ENCODE measurements around the gene SLC2A9. TPM values are rescaled to one million over a fixed set of nuclear protein-coding genes. Genes with fewer than 3 reads are reported as not detected.
A peak's percentile ranks its signal among the peaks of the same experiment; 100 is the strongest.

Gene SLC2A9
- total and polyA plus RNA-seq, 2 of the 4 experiments (the other 2 are of a cell fraction) = 0.72 to 2.1 TPM

DNA sequence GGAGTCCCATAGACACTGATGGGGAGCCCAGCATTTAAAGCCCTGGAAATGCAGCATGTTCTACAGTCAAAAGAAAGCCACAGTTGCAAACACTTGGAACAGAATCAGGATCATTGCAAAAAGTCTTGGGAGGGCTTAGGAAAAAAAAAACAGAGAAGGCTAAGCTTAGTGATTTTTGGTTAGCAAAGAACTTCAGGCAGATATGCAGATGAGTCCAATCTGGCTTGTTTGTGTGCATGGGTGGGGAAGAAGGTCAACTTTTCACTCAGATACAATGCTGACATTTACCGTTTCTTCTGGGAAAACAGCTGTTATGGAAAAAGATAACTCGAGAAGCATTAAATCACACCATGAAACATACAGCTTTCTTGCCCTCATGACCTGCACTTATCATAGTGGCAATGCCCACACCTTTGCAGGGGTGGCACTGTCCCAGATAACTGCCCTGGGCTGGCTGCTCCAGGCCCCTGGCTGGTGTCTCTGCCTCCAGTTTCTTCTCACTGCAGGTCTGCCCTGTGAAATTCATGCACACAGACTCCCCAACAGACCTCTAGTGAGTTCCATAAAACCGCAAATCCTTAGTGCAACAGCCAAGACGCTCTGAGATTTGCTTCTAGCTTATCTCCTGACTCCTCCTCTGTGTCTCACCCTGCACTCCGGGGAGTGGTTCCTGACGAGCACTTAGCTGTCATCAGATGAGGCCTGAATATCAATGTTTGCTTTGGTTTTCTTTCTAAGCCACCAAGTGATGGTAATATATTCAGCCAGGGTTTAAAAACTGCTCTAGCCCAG is 140.7 kb downstream of the SLC2A9 start:
- H2BK120ac ChIP-seq (ENCODE audit: low read depth, low read length) = no peak overlapping the region
- whole genome bisulfite sequencing, 2 experiments (ENCODE audit: extremely low coverage in 2 of 2, insufficient read length in 1 of 2) = 17% methylated on average over 2 of the region's 6 CpGs; no CpG with 5 or more reads in 1 of the 2 experiments
- intact Hi-C loops (cut with micrococcal nuclease) = no loop called here
- H4K20me1 ChIP-seq (ENCODE audit: insufficient read depth, low read length) = no peaks in the 10 kb centered on the region
- H3K23ac ChIP-seq (ENCODE audit: low read depth, low read length) = no peak overlapping the region
- no peak overlapping the region for H2AK9ac ChIP-seq (replicated peaks; ENCODE audit: low read depth, low read length, poor library complexity)
- H4K5ac ChIP-seq (ENCODE audit: low read depth, low read length) = no peak overlapping the region
- H3K4me2 ChIP-seq (ENCODE audit: low read depth, low read length) = no peak overlapping the region
- no peak overlapping the region for H2AFZ ChIP-seq (replicated peaks; ENCODE audit: low read length, poor library complexity)
- dilution Hi-C loops (cut with HindIII; ENCODE audit: low sequenced_read_pairs, unreplicated experiment) = no loop called here
- no peak overlapping the region for H3K27ac ChIP-seq (ENCODE audit: insufficient read depth, low read length)
- in situ Hi-C loops (cut with MboI; ENCODE audit: low sequenced_read_pairs) = no loop called here
- ChIA-PET CTCF (no interaction called here), POLR2A (ENCODE audit: unreplicated experiment) (no interaction called here)
- H4K91ac ChIP-seq (ENCODE audit: insufficient read depth, low read depth, low read length) = no peak overlapping the region
- H3K14ac ChIP-seq (replicated peaks; ENCODE audit: low read depth, low read length) = no peak overlapping the region
- no peak overlapping the region for H3K18ac ChIP-seq (ENCODE audit: low read depth, low read length)
- H2AK5ac ChIP-seq (ENCODE audit: low read depth, low read length) = no peak overlapping the region
- H3K4me1 ChIP-seq (ENCODE audit: control insufficient read depth, insufficient read depth, low read length) = no peaks in the 10 kb centered on the region; the same call in 1 of the 2 replicates
- H2BK15ac ChIP-seq (ENCODE audit: low read depth, low read length) = no peak overlapping the region
- no peak overlapping the region for H2BK5ac ChIP-seq (ENCODE audit: low read depth, low read length, poor library complexity, severe bottlenecking)
- no peak overlapping the region for H3K56ac ChIP-seq (ENCODE audit: extremely low read depth, insufficient read depth, low read length)
- DNase-seq (no peak), ATAC-seq (ENCODE audit: low read depth) (peak; percentile 35; the same call in 1 of the 2 replicates)
- no peaks in the 10 kb centered on the region for H3K9me1 ChIP-seq (ENCODE audit: insufficient read depth, low read length)
- H3K4ac ChIP-seq (ENCODE audit: low read depth, low read length) = no peak overlapping the region
- no peaks in the 10 kb centered on the region for H3K79me1 ChIP-seq (ENCODE audit: low read depth in 1 of 2, low read length in 2 of 2)
- H3K36me3 ChIP-seq (ENCODE audit: control insufficient read depth, insufficient read depth, low read length) = no peaks in the 10 kb centered on the region
- no peak overlapping the region for H4K8ac ChIP-seq (ENCODE audit: low read depth in 2 of 2, low read length in 2 of 2)
- no peak overlapping the region for H3K4me3 ChIP-seq (ENCODE audit: insufficient read depth, low read depth, low read length)
- H3K9ac ChIP-seq (ENCODE audit: low read depth, low read length) = no peak overlapping the region
- H3K9me3 ChIP-seq (ENCODE audit: control insufficient read depth, insufficient read depth, low read length) = no peaks in the 10 kb centered on the region
- no peak for TF ChIP-seq POLR2A (IDR thresholded peaks at IDR 0.05; ENCODE audit: low read depth, low read length)
- no peak for TF ChIP-seq MAFK (IDR thresholded peaks at IDR 0.05; ENCODE audit: low read depth, low read length)
- no peak for TF ChIP-seq MAZ (IDR thresholded peaks at IDR 0.05; ENCODE audit: borderline replicate concordance, low read depth, low read length)
- no peak for TF ChIP-seq MXI1 (IDR thresholded peaks at IDR 0.05; ENCODE audit: borderline replicate concordance, low read depth, low read length)
- TF ChIP-seq RCOR1 (IDR thresholded peaks at IDR 0.05; ENCODE audit: insufficient replicate concordance, low read length) = no peak
- TF ChIP-seq USF2 (IDR thresholded peaks at IDR 0.05; ENCODE audit: low read depth, low read length) = no peak
- no peak for TF ChIP-seq CHD1 (IDR thresholded peaks at IDR 0.05; ENCODE audit: low read depth, low read length)
- no peak for TF ChIP-seq RFX5 (IDR thresholded peaks at IDR 0.05; ENCODE audit: low read depth, low read length)
- TF ChIP-seq RAD21 (IDR thresholded peaks at IDR 0.05; ENCODE audit: low read length) = no peak
- no peak for TF ChIP-seq CTCF (conservative IDR thresholded peaks at IDR 0.05; ENCODE audit: low read depth, low read length)
- no peak for TF ChIP-seq SMC3 (IDR thresholded peaks at IDR 0.05; ENCODE audit: low read depth, low read length)
- TF ChIP-seq BHLHE40 (IDR thresholded peaks at IDR 0.05; ENCODE audit: low read depth, low read length) = no peak
- no peak for TF ChIP-seq CEBPB (IDR thresholded peaks at IDR 0.05; ENCODE audit: low read depth, low read length)
- no peak for TF ChIP-seq FOS (IDR thresholded peaks at IDR 0.05; ENCODE audit: low read depth, low read length)
- TF ChIP-seq, protein P1, sequence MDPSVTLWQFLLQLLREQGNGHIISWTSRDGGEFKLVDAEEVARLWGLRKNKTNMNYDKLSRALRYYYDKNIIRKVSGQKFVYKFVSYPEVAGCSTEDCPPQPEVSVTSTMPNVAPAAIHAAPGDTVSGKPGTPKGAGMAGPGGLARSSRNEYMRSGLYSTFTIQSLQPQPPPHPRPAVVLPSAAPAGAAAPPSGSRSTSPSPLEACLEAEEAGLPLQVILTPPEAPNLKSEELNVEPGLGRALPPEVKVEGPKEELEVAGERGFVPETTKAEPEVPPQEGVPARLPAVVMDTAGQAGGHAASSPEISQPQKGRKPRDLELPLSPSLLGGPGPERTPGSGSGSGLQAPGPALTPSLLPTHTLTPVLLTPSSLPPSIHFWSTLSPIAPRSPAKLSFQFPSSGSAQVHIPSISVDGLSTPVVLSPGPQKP (IDR thresholded peaks at IDR 0.05; ENCODE audit: borderline replicate concordance, low read depth, low read length) = no peak
- TF ChIP-seq NFE2L2 (IDR thresholded peaks at IDR 0.05; ENCODE audit: low read depth, low read length) = no peak
- no peaks in the 10 kb centered on the region for H3K27me3 ChIP-seq (ENCODE audit: control insufficient read depth, insufficient read depth, low read length)
- H2BK20ac ChIP-seq (ENCODE audit: low read depth, low read length) = no peak overlapping the region
- no TSS peak for BruUV-seq (replicated peaks)
